ENCODE results near the gene DNM3. TPM values are rescaled to one million over a fixed set of nuclear protein-coding genes. Genes with fewer than 3 reads are reported as not detected.
A peak's percentile ranks its signal among the peaks of the same experiment; 100 is the strongest.

DNM3 gene
- total RNA-seq, 1 donor: 0.72 TPM

- no peak overlapping the region for H3K4me2 ChIP-seq (ENCODE audit: insufficient read depth, low read length)
- TF ChIP-seq, protein P1, sequence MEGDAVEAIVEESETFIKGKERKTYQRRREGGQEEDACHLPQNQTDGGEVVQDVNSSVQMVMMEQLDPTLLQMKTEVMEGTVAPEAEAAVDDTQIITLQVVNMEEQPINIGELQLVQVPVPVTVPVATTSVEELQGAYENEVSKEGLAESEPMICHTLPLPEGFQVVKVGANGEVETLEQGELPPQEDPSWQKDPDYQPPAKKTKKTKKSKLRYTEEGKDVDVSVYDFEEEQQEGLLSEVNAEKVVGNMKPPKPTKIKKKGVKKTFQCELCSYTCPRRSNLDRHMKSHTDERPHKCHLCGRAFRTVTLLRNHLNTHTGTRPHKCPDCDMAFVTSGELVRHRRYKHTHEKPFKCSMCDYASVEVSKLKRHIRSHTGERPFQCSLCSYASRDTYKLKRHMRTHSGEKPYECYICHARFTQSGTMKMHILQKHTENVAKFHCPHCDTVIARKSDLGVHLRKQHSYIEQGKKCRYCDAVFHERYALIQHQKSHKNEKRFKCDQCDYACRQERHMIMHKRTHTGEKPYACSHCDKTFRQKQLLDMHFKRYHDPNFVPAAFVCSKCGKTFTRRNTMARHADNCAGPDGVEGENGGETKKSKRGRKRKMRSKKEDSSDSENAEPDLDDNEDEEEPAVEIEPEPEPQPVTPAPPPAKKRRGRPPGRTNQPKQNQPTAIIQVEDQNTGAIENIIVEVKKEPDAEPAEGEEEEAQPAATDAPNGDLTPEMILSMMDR (IDR thresholded peaks at IDR 0.05; ENCODE audit: extremely low read depth, low read depth, low read length): no peak
- no peaks in the 10 kb centered on the region for H3K79me2 ChIP-seq (ENCODE audit: insufficient read depth, low read length)
- H3K4me1 ChIP-seq (ENCODE audit: insufficient read depth, low read length): no peaks in the 10 kb centered on the region
- DNase-seq (ENCODE audit: insufficient read length, low spot score, missing footprints): no peak
- no peaks in the 10 kb centered on the region for H3K9me3 ChIP-seq (ENCODE audit: low read depth, low read length)
- no peak overlapping the region for H3K27ac ChIP-seq (ENCODE audit: low read depth, low read length)
- no peaks in the 10 kb centered on the region for H3K27me3 ChIP-seq (ENCODE audit: insufficient read depth, low read length)
- no peaks in the 10 kb centered on the region for H4K20me1 ChIP-seq (ENCODE audit: insufficient read depth, low read length)
- H2AFZ ChIP-seq (ENCODE audit: low read length): no peak overlapping the region
- no peak overlapping the region for H3K4me3 ChIP-seq (ENCODE audit: insufficient read depth, low read length)
- H3K36me3 ChIP-seq (ENCODE audit: insufficient read depth, low read length): no peaks in the 10 kb centered on the region
Observed at GRCh38 chr1:171954361-171954760, 113.1 kb downstream of the DNM3 start.

DNA sequence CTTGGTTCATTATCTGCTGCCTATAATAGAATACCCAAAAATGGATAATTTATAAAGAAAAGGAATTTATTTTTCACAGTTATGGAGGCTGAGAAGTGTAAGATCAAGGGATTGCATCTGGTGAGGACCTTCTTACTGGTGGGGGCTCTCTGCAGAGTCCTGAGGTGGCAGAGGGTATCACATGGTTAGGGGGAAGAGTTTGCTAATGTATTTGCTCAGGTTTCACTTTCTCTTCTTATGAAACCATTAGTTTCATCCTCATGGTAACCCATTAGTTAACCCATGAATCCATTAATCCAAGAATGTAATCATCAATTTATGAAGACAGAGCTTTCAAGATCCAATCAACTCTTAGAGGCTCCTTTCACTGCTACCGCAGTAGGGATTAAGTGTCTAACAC is 120.6 kb downstream of the DNM3 start:
- no peaks in the 10 kb centered on the region for H3K36me3 ChIP-seq (ENCODE audit: insufficient read depth, low read length)
- TF ChIP-seq, protein P1 (IDR thresholded peaks at IDR 0.05; ENCODE audit: extremely low read depth, low read depth, low read length): no peak

GRCh38 chr1:171963762-171964161 is 122.5 kb downstream of the DNM3 start:
- Histone ChIP-seq H3K4me2 (ENCODE audit: insufficient read depth, low read length) (no peak overlapping the region), H3K4me1 (ENCODE audit: insufficient read depth, low read length) (no peaks in the 10 kb centered on the region), H3K79me2 (ENCODE audit: insufficient read depth, low read length) (no peaks in the 10 kb centered on the region), H3K27me3 (ENCODE audit: insufficient read depth, low read length) (peaks cover 4% of the 10 kb centered on the region), H3K36me3 (ENCODE audit: insufficient read depth, low read length) (no peaks in the 10 kb centered on the region), H3K27ac (ENCODE audit: low read depth, low read length) (no peak overlapping the region), H2AFZ (ENCODE audit: low read length) (no peak overlapping the region), H3K4me3 (ENCODE audit: insufficient read depth, low read length) (no peak overlapping the region), H4K20me1 (ENCODE audit: insufficient read depth, low read length) (no peaks in the 10 kb centered on the region), H3K9me3 (ENCODE audit: low read depth, low read length) (no peaks in the 10 kb centered on the region)
- TF ChIP-seq, protein P1 (IDR thresholded peaks at IDR 0.05; ENCODE audit: extremely low read depth, low read depth, low read length): no peak
- DNase-seq (ENCODE audit: insufficient read length, low spot score, missing footprints): no peak

More for the DNA sequence above, 120.6 kb downstream of the DNM3 start:
- Histone ChIP-seq H3K4me3 (ENCODE audit: insufficient read depth, low read length) (no peak overlapping the region), H2AFZ (ENCODE audit: low read length) (no peak overlapping the region), H3K9me3 (ENCODE audit: low read depth, low read length) (no peaks in the 10 kb centered on the region), H3K27me3 (ENCODE audit: insufficient read depth, low read length) (peaks cover 4% of the 10 kb centered on the region), H4K20me1 (ENCODE audit: insufficient read depth, low read length) (no peaks in the 10 kb centered on the region), H3K4me1 (ENCODE audit: insufficient read depth, low read length) (no peaks in the 10 kb centered on the region), H3K79me2 (ENCODE audit: insufficient read depth, low read length) (no peaks in the 10 kb centered on the region), H3K4me2 (ENCODE audit: insufficient read depth, low read length) (no peak overlapping the region), H3K27ac (ENCODE audit: low read depth, low read length) (no peak overlapping the region)
- DNase-seq (ENCODE audit: insufficient read length, low spot score, missing footprints): no peak

- TF ChIP-seq, protein P1 (IDR thresholded peaks at IDR 0.05; ENCODE audit: extremely low read depth, low read depth, low read length): no peak
- no peaks in the 10 kb centered on the region for H3K9me3 ChIP-seq (ENCODE audit: low read depth, low read length)
- H4K20me1 ChIP-seq (ENCODE audit: insufficient read depth, low read length): no peaks in the 10 kb centered on the region
- H3K4me2 ChIP-seq (ENCODE audit: insufficient read depth, low read length): no peak overlapping the region
- no peaks in the 10 kb centered on the region for H3K4me1 ChIP-seq (ENCODE audit: insufficient read depth, low read length)
- H3K4me3 ChIP-seq (ENCODE audit: insufficient read depth, low read length): no peak overlapping the region
- no peaks in the 10 kb centered on the region for H3K27me3 ChIP-seq (ENCODE audit: insufficient read depth, low read length)
- H3K27ac ChIP-seq (ENCODE audit: low read depth, low read length): no peak overlapping the region
- no peaks in the 10 kb centered on the region for H3K36me3 ChIP-seq (ENCODE audit: insufficient read depth, low read length)
- DNase-seq (ENCODE audit: insufficient read length, low spot score, missing footprints): peak; percentile 23
- H2AFZ ChIP-seq (ENCODE audit: low read length): no peak overlapping the region
- H3K79me2 ChIP-seq (ENCODE audit: insufficient read depth, low read length): no peaks in the 10 kb centered on the region
Observed at GRCh38 chr1:171965777-171966176, 124.5 kb downstream of the DNM3 start.

Measured in osteoblast (primary cell).